Neutrophil (primary cell): Measurements from ENCODE around the gene PDZRN4.

Source experiments
- H3K27ac ChIP-seq: fragments of 200-600 bp; sonication (generic); 2 replicates; pipeline ENCODE4 v1.5.1; 2016; ENCODE audit warnings: mild to moderate bottlenecking, moderate library complexity
- H3K27me3 ChIP-seq: fragments of 200-600 bp; sonication (generic); 2 replicates; pipeline ENCODE4 v1.6.0; 2016; ENCODE audit warnings: mild to moderate bottlenecking
- H3K36me3 ChIP-seq: fragments of 200-600 bp; sonication (generic); 2 replicates; pipeline ENCODE4 v1.5.1; 2017
- H3K4me1 ChIP-seq, 2 experiments: fragments of 200-600 bp in 1 of 2; sonication (generic) in 1 of 2; 1 replicate in 1 of 2; 2 replicates in 1 of 2; pipeline versions ENCODE4 v1.5.1 to v1.6.1; 2013 to 2016; ENCODE audit warnings: low read depth in 1 of 2, low read length in 1 of 2, mild to moderate bottlenecking in 1 of 2, moderate library complexity in 1 of 2; ENCODE audit not compliant: control insufficient read depth in 1 of 2, insufficient read depth in 1 of 2
- H3K4me3 ChIP-seq, 2 experiments: fragments of 200-600 bp in 1 of 2; sonication (generic) in 1 of 2; 1 replicate in 1 of 2; 2 replicates in 1 of 2; pipeline ENCODE4 v1.5.1; 2013 to 2016; ENCODE audit warnings: low read depth in 1 of 2, low read length in 1 of 2, mild to moderate bottlenecking in 1 of 2, moderate library complexity in 1 of 2
- H3K9me3 ChIP-seq: fragments of 200-600 bp; sonication (generic); 2 replicates; pipeline ENCODE4 v1.5.1; 2016
- TF ChIP-seq, protein P1 (sequence below): fragments of 200-600 bp; sonication (generic); IDR thresholded peaks from 2 replicates; pipeline ENCODE4 v1.5.1; 2016; ENCODE audit warnings: antibody characterized with exemption

PDZRN4 gene

DNA sequence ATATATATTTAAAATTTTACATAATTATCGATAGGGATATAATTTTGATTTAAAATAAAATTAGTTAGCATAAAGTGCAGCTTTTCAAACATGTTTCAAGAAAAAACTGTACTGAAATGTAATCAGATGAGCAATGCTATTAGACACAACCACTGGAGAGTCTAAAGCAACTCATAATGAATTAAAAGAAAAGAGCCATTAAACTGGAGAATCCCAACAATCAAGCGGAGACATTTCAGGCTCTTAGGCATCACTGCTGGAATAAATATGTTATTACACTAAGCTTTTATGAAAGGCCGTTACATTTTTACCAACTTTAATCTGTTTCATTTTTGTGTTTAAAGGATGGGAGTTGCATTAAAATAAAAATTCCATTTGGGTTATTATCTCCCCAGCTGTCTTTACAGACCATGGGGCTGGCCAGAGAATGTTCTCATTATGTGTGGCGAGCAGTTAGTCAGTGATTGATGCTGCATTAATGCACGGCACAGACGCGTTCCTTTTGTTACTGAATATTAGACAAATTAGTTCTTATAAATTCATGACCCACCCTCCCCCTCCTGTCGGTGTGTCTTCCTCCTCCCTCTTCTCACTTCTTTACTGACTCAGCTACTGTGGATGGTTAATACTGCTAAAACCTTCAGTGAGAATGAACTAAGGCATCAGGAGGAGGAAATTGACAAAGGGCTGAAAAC lies 156.8 kb downstream of the PDZRN4 start:
- H3K27ac ChIP-seq = no peak overlapping the region
- no peaks in the 10 kb centered on the region for H3K9me3 ChIP-seq
- H3K4me1 ChIP-seq = peaks cover 2 to 5% of the 10 kb centered on the region in 2 experiments
- TF ChIP-seq, protein P1, sequence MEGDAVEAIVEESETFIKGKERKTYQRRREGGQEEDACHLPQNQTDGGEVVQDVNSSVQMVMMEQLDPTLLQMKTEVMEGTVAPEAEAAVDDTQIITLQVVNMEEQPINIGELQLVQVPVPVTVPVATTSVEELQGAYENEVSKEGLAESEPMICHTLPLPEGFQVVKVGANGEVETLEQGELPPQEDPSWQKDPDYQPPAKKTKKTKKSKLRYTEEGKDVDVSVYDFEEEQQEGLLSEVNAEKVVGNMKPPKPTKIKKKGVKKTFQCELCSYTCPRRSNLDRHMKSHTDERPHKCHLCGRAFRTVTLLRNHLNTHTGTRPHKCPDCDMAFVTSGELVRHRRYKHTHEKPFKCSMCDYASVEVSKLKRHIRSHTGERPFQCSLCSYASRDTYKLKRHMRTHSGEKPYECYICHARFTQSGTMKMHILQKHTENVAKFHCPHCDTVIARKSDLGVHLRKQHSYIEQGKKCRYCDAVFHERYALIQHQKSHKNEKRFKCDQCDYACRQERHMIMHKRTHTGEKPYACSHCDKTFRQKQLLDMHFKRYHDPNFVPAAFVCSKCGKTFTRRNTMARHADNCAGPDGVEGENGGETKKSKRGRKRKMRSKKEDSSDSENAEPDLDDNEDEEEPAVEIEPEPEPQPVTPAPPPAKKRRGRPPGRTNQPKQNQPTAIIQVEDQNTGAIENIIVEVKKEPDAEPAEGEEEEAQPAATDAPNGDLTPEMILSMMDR = no peak
- H3K36me3 ChIP-seq = no peaks in the 10 kb centered on the region
- H3K4me3 ChIP-seq = no peak overlapping the region
- no peaks in the 10 kb centered on the region for H3K27me3 ChIP-seq

DNA sequence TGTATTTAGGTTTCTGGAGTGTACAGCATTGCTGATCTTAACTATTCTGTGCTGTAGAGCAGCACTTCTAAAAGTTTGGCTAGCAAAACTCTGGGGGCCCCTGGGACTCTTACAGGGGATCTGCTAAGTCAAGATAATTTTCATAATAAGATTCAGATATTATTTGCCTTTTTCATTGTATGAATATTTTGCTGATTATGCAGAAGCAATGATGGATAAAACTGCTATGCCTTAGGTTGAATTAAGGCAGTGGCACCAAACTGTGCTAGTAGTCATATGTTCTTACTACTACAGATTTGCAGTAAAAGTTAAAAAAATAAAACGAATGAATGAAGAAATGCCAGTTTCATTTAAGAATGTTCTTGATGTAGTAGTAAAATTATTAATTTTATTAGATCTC lies 160.1 kb downstream of the PDZRN4 start:
- H3K36me3 ChIP-seq = no peaks in the 10 kb centered on the region
- no peak overlapping the region for H3K4me3 ChIP-seq
- no peak overlapping the region for H3K27ac ChIP-seq
- TF ChIP-seq, protein P1 = no peak
- no peaks in the 10 kb centered on the region for H3K9me3 ChIP-seq
- no peaks in the 10 kb centered on the region for H3K4me1 ChIP-seq
- H3K27me3 ChIP-seq = no peaks in the 10 kb centered on the region

- no peak overlapping the region for H3K4me3 ChIP-seq
- H3K4me1 ChIP-seq = no peaks in the 10 kb centered on the region
- TF ChIP-seq, protein P1 = no peak
- H3K27ac ChIP-seq = no peak overlapping the region
- H3K27me3 ChIP-seq = no peaks in the 10 kb centered on the region
- H3K36me3 ChIP-seq = no peaks in the 10 kb centered on the region
- H3K9me3 ChIP-seq = no peaks in the 10 kb centered on the region
These were observed 168.1 kb downstream of the PDZRN4 start for GRCh38 chr12:41356181-41356580.

GRCh38 chr12:41361738-41362137 lies 173.6 kb downstream of the PDZRN4 start:
- TF ChIP-seq, protein P1 = no peak

GRCh38 chr12:41362510-41362909 lies 174.4 kb downstream of the PDZRN4 start:
- H3K36me3 ChIP-seq = no peaks in the 10 kb centered on the region
- H3K27me3 ChIP-seq = no peaks in the 10 kb centered on the region
- no peak overlapping the region for H3K27ac ChIP-seq
- TF ChIP-seq, protein P1 = no peak
- H3K4me1 ChIP-seq = no peaks in the 10 kb centered on the region
- no peak overlapping the region for H3K4me3 ChIP-seq
- H3K9me3 ChIP-seq = no peaks in the 10 kb centered on the region

More at GRCh38 chr12:41361738-41362137, 173.6 kb downstream of the PDZRN4 start:
- no peak overlapping the region for H3K4me3 ChIP-seq
- H3K36me3 ChIP-seq = no peaks in the 10 kb centered on the region
- no peak overlapping the region for H3K27ac ChIP-seq
- no peaks in the 10 kb centered on the region for H3K27me3 ChIP-seq
- H3K9me3 ChIP-seq = no peaks in the 10 kb centered on the region
- no peaks in the 10 kb centered on the region for H3K4me1 ChIP-seq
